Trophoblast cell (in vitro differentiated cells and primary cell): ENCODE results near the gene EXOC4.

ENCODE experiments used
- DNase-seq, 2 donors: peaks; one replicate each; pipeline ENCODE4 v3.0.0-alpha.2; 2016
- H2AFZ ChIP-seq: 2 replicates; pipeline ENCODE4 v1.6.1; 2013; ENCODE audit warnings: low read length, moderate library complexity, mild to moderate bottlenecking; ENCODE audit not compliant: insufficient read depth, poor library complexity
- H2AK5ac ChIP-seq: 2 replicates; pipeline ENCODE4 v1.6.1; 2013; ENCODE audit warnings: mild to moderate bottlenecking, low read length
- H2BK120ac ChIP-seq: 2 replicates; pipeline ENCODE4 v1.6.1; 2013; ENCODE audit warnings: low read length, mild to moderate bottlenecking, moderate library complexity; ENCODE audit not compliant: insufficient read depth, poor library complexity
- H2BK12ac ChIP-seq: 2 replicates; pipeline ENCODE4 v1.6.1; 2013; ENCODE audit warnings: mild to moderate bottlenecking, low read length, moderate library complexity
- H2BK5ac ChIP-seq: 2 replicates; pipeline ENCODE4 v1.6.1; 2013; ENCODE audit warnings: low read length, low read depth, moderate library complexity, mild to moderate bottlenecking; ENCODE audit not compliant: poor library complexity
- H3K14ac ChIP-seq: 2 replicates; pipeline ENCODE4 v1.6.1; 2013; ENCODE audit warnings: mild to moderate bottlenecking, low read length
- H3K18ac ChIP-seq: 2 replicates; pipeline ENCODE4 v1.6.1; 2013; ENCODE audit warnings: mild to moderate bottlenecking, low read length
- H3K23ac ChIP-seq: 2 replicates; pipeline ENCODE4 v1.6.1; 2013; ENCODE audit warnings: low read length
- H3K27ac ChIP-seq: 2 replicates; pipeline ENCODE4 v1.5.1; 2013; ENCODE audit warnings: low read depth, mild to moderate bottlenecking, inconsistent platforms, low read length, moderate library complexity
- H3K27me3 ChIP-seq: 2 replicates; pipeline ENCODE4 v1.6.1; 2013; ENCODE audit warnings: inconsistent platforms, mild to moderate bottlenecking, low read length, moderate library complexity; ENCODE audit not compliant: insufficient read depth
- H3K36me3 ChIP-seq, 2 experiments: 1 replicate in 1 of 2; 2 replicates in 1 of 2; pipeline ENCODE4 v1.6.1; 2013; ENCODE audit warnings: low read length in 2 of 2, mild to moderate bottlenecking in 2 of 2, moderate library complexity in 1 of 2; ENCODE audit not compliant: insufficient read depth in 2 of 2, control insufficient read depth in 1 of 2
- H3K4ac ChIP-seq: 2 replicates; pipeline ENCODE4 v1.6.1; 2013; ENCODE audit warnings: low read depth, mild to moderate bottlenecking, low read length, moderate library complexity
- H3K4me1 ChIP-seq, 2 experiments: 1 replicate in 1 of 2; 2 replicates in 1 of 2; pipeline ENCODE4 v1.6.1; 2013; ENCODE audit warnings: low read length in 2 of 2, mild to moderate bottlenecking in 2 of 2, moderate library complexity in 1 of 2; ENCODE audit not compliant: insufficient read depth in 2 of 2, control insufficient read depth in 1 of 2
- H3K4me2 ChIP-seq: 2 replicates; pipeline ENCODE4 v1.6.1; 2013; ENCODE audit warnings: inconsistent platforms, mild to moderate bottlenecking, low read length, moderate library complexity
- H3K4me3 ChIP-seq: 2 replicates; pipeline ENCODE4 v1.5.1; 2013; ENCODE audit warnings: mild to moderate bottlenecking, low read depth, low read length, inconsistent platforms
- H3K79me1 ChIP-seq: one replicate; pipeline ENCODE4 v1.6.1; 2013; ENCODE audit warnings: low read length
- H3K79me2 ChIP-seq: 2 replicates; pipeline ENCODE4 v1.6.1; 2013; ENCODE audit warnings: low read length, mild to moderate bottlenecking; ENCODE audit not compliant: control insufficient read depth, insufficient read depth, poor library complexity
- H3K9ac ChIP-seq: 2 replicates; pipeline ENCODE4 v1.6.1; 2013; ENCODE audit warnings: mild to moderate bottlenecking, low read length
- H3K9me3 ChIP-seq: 2 replicates; pipeline ENCODE4 v1.6.1; 2013; ENCODE audit warnings: low read depth, mild to moderate bottlenecking, control low read depth, inconsistent platforms, low read length; ENCODE audit not compliant: insufficient read depth
- H4K12ac ChIP-seq: 2 replicates; pipeline ENCODE4 v1.6.1; 2013; ENCODE audit warnings: low read depth, mild to moderate bottlenecking, low read length, moderate library complexity
- H4K8ac ChIP-seq: 2 replicates; pipeline ENCODE4 v1.6.1; 2013; ENCODE audit warnings: low read depth, mild to moderate bottlenecking, low read length, moderate library complexity
- H4K91ac ChIP-seq: one replicate; pipeline ENCODE4 v1.6.1; 2013; ENCODE audit warnings: low read depth, mild to moderate bottlenecking, low read length, moderate library complexity
- WGBS: extraction: QIAGEN DNeasy Blood & Tissue Kit; methylation state at CpG from one replicate; pipeline ENCODE4 v1.1.7; 2013; ENCODE audit warnings: missing lambda C conversion rate; ENCODE audit not compliant: insufficient read length, insufficient coverage; ENCODE audit errors: extremely low coverage; 5-methylcytosine and 5-hydroxymethylcytosine counted together

EXOC4 gene

GRCh38 chr7:133688483-133689239 is 435.8 kb downstream of the EXOC4 start:
- Histone ChIP-seq H4K8ac (no peak overlapping the region), H3K9me3 (no peaks in the 10 kb centered on the region), H3K23ac (no peak overlapping the region), H4K12ac (no peak overlapping the region), H3K9ac (no peak overlapping the region), H3K79me1 (no peaks in the 10 kb centered on the region), H3K27me3 (no peaks in the 10 kb centered on the region), H3K36me3 (no peaks in the 10 kb centered on the region), H3K4me2 (no peak overlapping the region), H2BK12ac (no peak overlapping the region), H2AK5ac (no peak overlapping the region), H3K4ac (no peak overlapping the region), H3K27ac (no peak overlapping the region), H3K4me3 (no peak overlapping the region), H2BK5ac (no peak overlapping the region), H2AFZ (no peak overlapping the region), H4K91ac (no peak overlapping the region), H3K4me1 (no peaks in the 10 kb centered on the region), H3K79me2 (no peaks in the 10 kb centered on the region), H3K14ac (no peak overlapping the region), H2BK120ac (no peak overlapping the region), H3K18ac (no peak overlapping the region)
- WGBS: no CpG with 5 or more reads among the region's 3 CpGs
- peak in 1 of 2 donors; percentile 49 for DNase-seq

GRCh38 chr7:133690740-133691139 is 437.9 kb downstream of the EXOC4 start:
- H2BK120ac ChIP-seq: no peak overlapping the region
- no CpG with 5 or more reads among the region's 4 CpGs for WGBS

GRCh38 chr7:133691727-133692610 is 439.1 kb downstream of the EXOC4 start:
- no CpG with 5 or more reads among the region's 4 CpGs for WGBS
- Histone ChIP-seq H2AFZ (no peak overlapping the region), H3K4me1 (peaks cover 0 to 3% of the 10 kb centered on the region in 2 experiments), H3K4me3 (no peak overlapping the region), H2BK12ac (no peak overlapping the region), H4K8ac (no peak overlapping the region), H3K79me1 (no peaks in the 10 kb centered on the region), H3K23ac (no peak overlapping the region), H3K36me3 (no peaks in the 10 kb centered on the region), H3K27ac (no peak overlapping the region), H4K91ac (no peak overlapping the region), H2BK5ac (no peak overlapping the region), H3K79me2 (no peaks in the 10 kb centered on the region), H2AK5ac (no peak overlapping the region), H2BK120ac (no peak overlapping the region), H3K18ac (no peak overlapping the region), H3K9ac (no peak overlapping the region), H3K4ac (no peak overlapping the region), H3K4me2 (no peak overlapping the region), H3K27me3 (no peaks in the 10 kb centered on the region), H4K12ac (no peak overlapping the region), H3K14ac (no peak overlapping the region), H3K9me3 (no peaks in the 10 kb centered on the region)
- no peak for DNase-seq

More at GRCh38 chr7:133690740-133691139, 437.9 kb downstream of the EXOC4 start:
- Histone ChIP-seq H3K36me3 (no peaks in the 10 kb centered on the region), H3K14ac (no peak overlapping the region), H3K27me3 (no peaks in the 10 kb centered on the region), H4K8ac (no peak overlapping the region), H3K4me1 (no peaks in the 10 kb centered on the region), H3K4ac (no peak overlapping the region), H2BK5ac (no peak overlapping the region), H2AK5ac (no peak overlapping the region), H2BK12ac (no peak overlapping the region), H3K27ac (no peak overlapping the region), H3K18ac (no peak overlapping the region), H4K12ac (no peak overlapping the region), H3K23ac (no peak overlapping the region), H4K91ac (no peak overlapping the region), H3K4me2 (no peak overlapping the region), H3K79me1 (no peaks in the 10 kb centered on the region), H3K9me3 (no peaks in the 10 kb centered on the region), H3K9ac (no peak overlapping the region), H2AFZ (no peak overlapping the region), H3K4me3 (no peak overlapping the region), H3K79me2 (no peaks in the 10 kb centered on the region)
- no peak for DNase-seq

- H3K27me3 ChIP-seq: no peaks in the 10 kb centered on the region
- no peak overlapping the region for H4K12ac ChIP-seq
- H3K9me3 ChIP-seq: no peaks in the 10 kb centered on the region
- no peak overlapping the region for H2AK5ac ChIP-seq
- no peak overlapping the region for H2AFZ ChIP-seq
- H3K14ac ChIP-seq: no peak overlapping the region
- H2BK120ac ChIP-seq: no peak overlapping the region
- no peak overlapping the region for H2BK5ac ChIP-seq
- no peaks in the 10 kb centered on the region for H3K79me2 ChIP-seq
- H3K4me3 ChIP-seq: no peak overlapping the region
- no peaks in the 10 kb centered on the region for H3K79me1 ChIP-seq
- no peak overlapping the region for H3K4me2 ChIP-seq
- H3K9ac ChIP-seq: no peak overlapping the region
- peaks cover 0 to 3% of the 10 kb centered on the region in 2 experiments for H3K4me1 ChIP-seq
- no peak overlapping the region for H4K91ac ChIP-seq
- no peak for DNase-seq
- no peak overlapping the region for H3K18ac ChIP-seq
- no peak overlapping the region for H3K27ac ChIP-seq
- no CpG with 5 or more reads among the region's 5 CpGs for WGBS
- H3K36me3 ChIP-seq: no peaks in the 10 kb centered on the region
- H4K8ac ChIP-seq: no peak overlapping the region
- no peak overlapping the region for H3K4ac ChIP-seq
- no peak overlapping the region for H3K23ac ChIP-seq
- no peak overlapping the region for H2BK12ac ChIP-seq
Observed at GRCh38 chr7:133693281-133693680, 440.4 kb downstream of the EXOC4 start.
